Stomach (tissue), 4 donors: ENCODE results near the gene UBE2D1.

Experiments
- EP300 ChIP-seq: sonication (generic); formaldehyde crosslinking; IDR thresholded peaks from one replicate; pipeline ENCODE4 v1.6.1; 2017; ENCODE audit warnings: antibody characterized with exemption
- POLR2A ChIP-seq, 4 donors: fragments of 450-650 bp; IDR thresholded peaks; one replicate each; pipeline ENCODE4 v1.6.1; 2016; ENCODE audit warnings: antibody characterized with exemption in 4 of 4, control low read depth in 2 of 4, mild to moderate bottlenecking in 1 of 4, moderate library complexity in 1 of 4
- POLR2AphosphoS5 ChIP-seq, 3 donors: sonication (generic); formaldehyde crosslinking; IDR thresholded peaks; one replicate each; pipeline ENCODE4 v1.6.1; 2016; ENCODE audit warnings: antibody characterized with exemption in 3 of 3
- TF ChIP-seq, protein P1 (sequence below), 7 experiments: fragments of 450-650 bp in 4 of 7; fragments of 200-600 bp in 3 of 7; sonication (generic) in 3 of 7; IDR thresholded peaks; one replicate each; pipeline ENCODE4 v1.5.1; 2016 to 2019; ENCODE audit warnings: antibody characterized with exemption in 7 of 7, control low read depth in 2 of 7, mild to moderate bottlenecking in 1 of 7

GRCh38 chr10:58372607-58373441 is 38.0 kb downstream of the UBE2D1 start:
- TF ChIP-seq, protein P1, sequence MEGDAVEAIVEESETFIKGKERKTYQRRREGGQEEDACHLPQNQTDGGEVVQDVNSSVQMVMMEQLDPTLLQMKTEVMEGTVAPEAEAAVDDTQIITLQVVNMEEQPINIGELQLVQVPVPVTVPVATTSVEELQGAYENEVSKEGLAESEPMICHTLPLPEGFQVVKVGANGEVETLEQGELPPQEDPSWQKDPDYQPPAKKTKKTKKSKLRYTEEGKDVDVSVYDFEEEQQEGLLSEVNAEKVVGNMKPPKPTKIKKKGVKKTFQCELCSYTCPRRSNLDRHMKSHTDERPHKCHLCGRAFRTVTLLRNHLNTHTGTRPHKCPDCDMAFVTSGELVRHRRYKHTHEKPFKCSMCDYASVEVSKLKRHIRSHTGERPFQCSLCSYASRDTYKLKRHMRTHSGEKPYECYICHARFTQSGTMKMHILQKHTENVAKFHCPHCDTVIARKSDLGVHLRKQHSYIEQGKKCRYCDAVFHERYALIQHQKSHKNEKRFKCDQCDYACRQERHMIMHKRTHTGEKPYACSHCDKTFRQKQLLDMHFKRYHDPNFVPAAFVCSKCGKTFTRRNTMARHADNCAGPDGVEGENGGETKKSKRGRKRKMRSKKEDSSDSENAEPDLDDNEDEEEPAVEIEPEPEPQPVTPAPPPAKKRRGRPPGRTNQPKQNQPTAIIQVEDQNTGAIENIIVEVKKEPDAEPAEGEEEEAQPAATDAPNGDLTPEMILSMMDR (IDR thresholded peaks at IDR 0.05) = no peak
- TF ChIP-seq POLR2AphosphoS5 (IDR thresholded peaks at IDR 0.05) = no peak
- TF ChIP-seq POLR2A (IDR thresholded peaks at IDR 0.05) = no peak
- no peak for TF ChIP-seq EP300
